ENCODE data around the gene RPH3AL.
"Not testable (repeated sequence)": the region's sequence is repeated elsewhere in the genome, so short reads cannot be mapped to it uniquely, and the experiment has no call there.

Gene RPH3AL

GRCh38 chr17:248337-249235 is 104.0 kb downstream of the RPH3AL start:
- FAIRE-seq (no peak), DNase-seq (ENCODE audit: insufficient read length, low spot score) (no peak)

DNA sequence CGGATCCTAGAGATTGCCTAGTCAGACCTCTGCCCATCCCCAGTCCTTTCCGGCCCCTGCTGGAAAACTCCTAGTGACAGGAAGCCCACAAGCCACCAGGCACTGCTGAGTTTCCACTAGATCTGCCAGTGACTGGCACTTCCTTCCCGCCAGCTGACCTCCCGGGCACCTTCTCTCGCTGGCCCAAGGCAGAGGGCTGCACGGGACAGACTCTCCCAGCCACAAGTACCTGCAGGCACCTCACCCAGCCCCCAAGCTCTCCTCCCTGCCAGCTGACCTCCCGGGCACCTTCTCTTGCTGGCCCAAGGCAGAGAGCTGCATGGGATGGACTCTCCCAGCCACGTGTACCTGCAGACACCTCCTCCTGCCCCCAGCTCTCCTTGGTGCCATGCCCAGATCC is 104.8 kb downstream of the RPH3AL start:
- DNase-seq (ENCODE audit: insufficient read length, low spot score) (no peak), FAIRE-seq (no peak)

DNA sequence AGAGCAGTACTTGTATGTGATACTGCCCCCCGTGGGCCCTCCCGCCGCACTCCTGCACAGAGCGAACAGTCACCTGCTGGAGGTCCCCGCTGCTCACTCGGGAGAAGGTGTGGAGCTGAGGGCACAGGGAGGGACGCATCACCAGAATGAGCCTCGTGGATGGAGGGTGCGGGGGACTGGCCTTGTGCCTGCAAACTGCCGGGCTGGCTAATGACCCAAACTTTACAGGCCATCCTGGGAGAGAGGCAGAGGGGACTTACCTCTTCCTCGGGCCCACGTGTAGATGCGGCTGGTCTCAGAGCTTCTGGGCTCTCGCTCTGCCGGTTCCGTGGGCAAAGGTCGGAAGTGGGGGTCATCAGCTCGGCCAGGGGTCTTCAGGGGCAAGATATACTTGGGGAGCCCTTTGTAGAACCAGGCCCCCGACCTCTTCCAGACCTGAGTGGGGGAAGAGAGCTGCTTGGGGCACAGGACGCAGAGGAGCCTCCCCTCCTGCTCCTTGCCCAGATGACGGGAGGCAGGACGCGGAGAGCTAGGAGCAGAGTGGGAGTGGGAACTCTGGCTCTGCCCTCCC is 105.7 kb downstream of the RPH3AL start:
- no peak for FAIRE-seq
- DNase-seq (ENCODE audit: insufficient read length, low spot score): no peak

DNA sequence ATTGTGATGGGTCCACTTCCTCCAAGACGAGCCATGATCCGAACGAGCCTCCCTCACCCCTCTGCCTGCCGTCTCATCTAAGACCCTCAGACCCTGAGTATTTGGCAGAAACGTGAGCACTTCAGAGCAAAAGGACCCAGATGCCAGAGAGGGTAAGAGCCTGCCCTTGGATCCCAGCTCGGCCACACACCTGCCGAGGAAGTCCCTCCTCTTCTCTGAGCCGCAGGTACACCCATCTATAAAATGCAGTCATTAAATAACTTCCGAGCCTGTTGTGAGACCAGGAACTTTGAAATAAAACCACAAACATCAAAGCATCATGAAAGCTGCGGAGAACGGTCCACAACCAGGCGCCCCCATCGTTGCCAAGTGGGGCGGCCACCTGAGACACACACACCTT is 106.4 kb downstream of the RPH3AL start:
- DNase-seq (ENCODE audit: insufficient read length, low spot score): no peak
- FAIRE-seq: no peak

GRCh38 chr17:245611-246010 is 107.0 kb downstream of the RPH3AL start:
- DNase-seq (ENCODE audit: insufficient read length, low spot score) (no peak), FAIRE-seq (no peak)

GRCh38 chr17:245020-245419 is 107.6 kb downstream of the RPH3AL start:
- no peak for DNase-seq (ENCODE audit: insufficient read length, low spot score)
- peak; percentile 99 for FAIRE-seq

DNA sequence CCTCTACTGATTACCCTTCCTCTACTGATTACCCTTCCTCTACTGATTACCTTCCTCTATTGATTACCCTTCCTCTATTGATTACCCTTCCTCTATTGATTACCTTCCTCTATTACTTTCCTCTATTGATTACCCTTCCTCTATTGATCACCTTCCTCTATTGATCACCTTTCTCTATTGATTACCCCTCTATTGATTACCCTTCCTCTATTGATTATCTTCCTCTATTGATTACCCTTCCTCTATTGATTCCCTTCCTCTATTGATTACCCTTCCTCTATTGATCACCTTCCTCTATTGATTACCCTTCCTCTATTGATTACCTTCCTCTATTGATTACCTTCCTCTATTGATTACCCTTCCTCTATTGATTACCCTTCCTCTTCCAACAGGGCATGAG is 108.7 kb downstream of the RPH3AL start:
- not testable (repeated sequence) for DNase-seq (ENCODE audit: insufficient read length, low spot score); FAIRE-seq

DNA sequence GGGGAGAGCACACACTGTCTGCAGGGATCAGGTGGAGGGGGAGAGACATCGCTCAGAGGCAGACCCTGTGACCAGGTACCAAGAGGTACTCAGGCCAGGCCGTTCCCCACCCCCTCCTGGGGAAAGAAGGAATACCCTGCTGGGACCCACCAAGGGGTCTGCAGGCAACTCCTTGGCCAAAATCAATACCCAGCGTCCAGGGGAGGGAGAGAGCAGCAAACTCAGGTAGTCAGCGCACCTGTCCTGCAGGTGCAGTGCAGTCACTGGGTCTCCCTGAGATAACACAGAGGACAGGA is 113.7 kb downstream of the RPH3AL start:
- no peak for FAIRE-seq
- no peak for DNase-seq (ENCODE audit: insufficient read length, low spot score)

DNA sequence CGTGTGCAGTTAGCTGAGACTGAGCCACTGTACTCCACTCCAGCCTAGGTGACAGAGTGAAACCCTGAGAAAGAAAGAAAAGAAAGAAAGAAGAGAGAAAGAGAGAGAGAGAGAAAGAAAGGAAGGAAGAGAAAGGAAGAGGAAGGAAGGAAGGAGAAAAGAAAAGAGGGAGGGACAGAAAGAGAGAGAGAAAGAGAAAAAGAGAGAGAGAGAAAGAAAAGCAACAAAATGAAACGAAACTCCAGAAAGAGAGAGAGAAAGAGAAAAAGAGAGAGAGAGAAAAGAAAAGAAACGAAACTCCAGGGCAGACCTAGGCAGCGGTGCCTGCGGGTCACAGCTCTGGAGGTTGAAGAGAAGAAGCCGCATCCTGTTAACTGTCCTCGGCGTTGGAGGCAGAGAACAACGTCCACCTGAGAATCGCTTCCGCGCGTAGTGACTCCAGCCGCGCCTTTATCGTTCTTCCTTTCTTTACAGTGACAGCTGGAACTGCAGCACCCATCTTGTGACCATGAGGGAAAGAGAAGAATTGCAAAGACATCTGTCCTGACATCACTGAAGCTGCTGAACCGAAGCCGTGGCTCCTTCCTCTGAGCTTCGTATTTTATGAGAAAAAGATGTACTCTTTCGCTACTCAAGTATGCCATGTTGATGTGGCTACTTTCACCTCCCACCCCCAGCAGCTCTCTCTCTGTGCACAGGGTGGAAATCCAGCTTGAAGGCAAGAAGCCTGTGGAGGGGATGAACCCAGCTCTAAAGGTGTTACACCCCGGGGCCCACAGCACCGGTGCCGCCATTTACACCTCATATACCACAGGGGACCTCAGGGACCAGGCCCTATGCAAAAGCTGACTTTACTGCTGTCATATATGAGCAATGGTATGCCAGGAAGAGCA is 114.3 kb downstream of the RPH3AL start:
- FAIRE-seq (no peak), DNase-seq (ENCODE audit: insufficient read length, low spot score) (no peak)

DNA sequence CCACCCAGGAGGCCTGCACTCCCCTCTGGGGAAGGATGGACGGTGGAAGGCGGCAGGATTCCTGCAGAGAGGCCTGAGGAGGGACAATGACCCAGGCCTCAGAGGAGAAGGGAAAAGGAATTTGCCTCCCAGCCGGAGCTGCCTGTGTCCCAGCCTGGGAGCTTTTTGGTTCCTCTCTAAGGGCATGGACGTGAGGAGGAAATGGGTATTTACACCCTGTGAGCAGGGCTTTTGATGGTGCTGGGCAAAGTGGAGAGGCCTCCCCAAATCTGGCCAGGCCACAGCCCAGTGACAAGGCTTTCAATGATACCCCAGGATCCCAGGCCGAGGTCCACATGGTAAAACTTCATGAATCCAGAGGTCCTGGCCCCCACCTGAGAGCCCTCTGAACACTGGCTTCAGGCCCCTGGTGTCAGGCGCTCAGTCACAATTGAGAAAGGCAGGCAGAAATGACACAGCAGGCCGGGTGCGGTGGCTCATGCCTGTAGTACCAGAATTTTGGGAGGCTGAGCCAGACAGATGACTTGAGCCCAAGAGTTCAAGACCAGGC is 115.1 kb downstream of the RPH3AL start:
- no peak for DNase-seq (ENCODE audit: insufficient read length, low spot score)
- no peak for FAIRE-seq

- FAIRE-seq (no peak), DNase-seq (ENCODE audit: insufficient read length, low spot score) (no peak)
These were observed 115.8 kb downstream of the RPH3AL start for GRCh38 chr17:236641-237405.

DNA sequence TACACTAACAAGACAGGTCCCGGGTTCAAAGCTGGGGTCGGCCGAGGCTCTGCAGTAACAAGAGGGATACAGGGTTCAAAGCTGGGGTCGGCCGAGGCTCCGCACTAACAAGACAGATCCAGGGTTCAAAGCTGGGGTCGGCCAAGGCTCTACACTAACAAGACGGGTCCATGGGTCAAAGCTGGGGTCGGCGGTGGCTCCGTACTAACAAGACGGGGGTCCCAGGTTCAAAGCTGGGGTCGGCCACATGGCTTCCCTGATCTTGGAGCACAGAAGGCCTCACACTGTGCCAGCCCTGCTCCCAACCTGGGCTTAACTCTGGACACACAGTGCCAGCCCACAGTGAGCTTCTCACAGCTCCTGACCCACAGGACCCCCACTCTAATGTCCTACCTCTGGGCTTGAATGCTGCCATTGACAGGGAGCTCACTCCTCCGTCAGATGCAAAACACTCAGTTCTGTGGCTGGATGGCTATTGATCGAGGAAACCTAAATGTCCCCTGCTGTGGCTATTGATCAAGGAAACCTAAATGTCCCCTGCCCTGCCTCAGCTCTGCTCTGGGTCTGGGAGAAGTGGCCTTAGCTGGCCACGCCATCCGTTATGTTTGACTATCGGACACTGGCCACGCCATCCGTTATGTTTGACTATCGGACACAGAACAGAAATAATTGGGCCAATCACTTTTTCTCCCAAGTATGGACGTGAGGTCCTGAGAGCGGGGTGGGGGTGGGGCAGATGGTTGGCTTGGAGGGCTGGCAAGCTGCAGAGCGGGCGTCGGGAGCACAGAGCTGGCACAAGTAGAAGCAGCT is 116.6 kb downstream of the RPH3AL start:
- FAIRE-seq (no peak), DNase-seq (ENCODE audit: insufficient read length, low spot score) (no peak)

GRCh38 chr17:234994-235830 is 117.4 kb downstream of the RPH3AL start:
- FAIRE-seq: not testable (repeated sequence)

GRCh38 chr17:234163-234993 is 118.2 kb downstream of the RPH3AL start:
- FAIRE-seq; DNase-seq (ENCODE audit: insufficient read length, low spot score): not testable (repeated sequence)

More at GRCh38 chr17:234994-235830, 117.4 kb downstream of the RPH3AL start:
- DNase-seq (ENCODE audit: insufficient read length, low spot score): not testable (repeated sequence)

DNA sequence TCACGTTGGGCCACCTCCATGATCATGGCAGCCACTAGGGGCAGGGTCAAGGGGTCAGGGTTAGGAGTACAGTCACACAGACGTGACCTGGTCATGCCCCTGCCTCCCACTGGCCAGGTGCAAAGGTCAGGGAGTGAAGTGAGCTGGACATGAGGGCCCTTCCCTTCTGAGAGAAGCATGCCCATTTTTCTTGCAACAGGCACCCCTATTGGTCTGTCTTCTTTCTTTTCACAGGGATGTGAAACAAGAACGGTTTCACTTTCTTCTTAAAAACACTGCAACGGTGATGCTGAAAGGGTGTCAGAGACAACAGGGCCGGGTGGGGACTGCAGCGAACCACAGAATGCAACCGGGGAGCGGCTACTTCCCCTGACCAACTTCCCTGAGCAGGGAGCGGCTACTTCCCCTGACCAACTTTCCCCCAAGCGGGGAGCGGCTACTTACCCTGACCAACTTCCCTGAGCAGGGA is 119.1 kb downstream of the RPH3AL start:
- no peak for DNase-seq (ENCODE audit: insufficient read length, low spot score)
- FAIRE-seq: no peak

DNA sequence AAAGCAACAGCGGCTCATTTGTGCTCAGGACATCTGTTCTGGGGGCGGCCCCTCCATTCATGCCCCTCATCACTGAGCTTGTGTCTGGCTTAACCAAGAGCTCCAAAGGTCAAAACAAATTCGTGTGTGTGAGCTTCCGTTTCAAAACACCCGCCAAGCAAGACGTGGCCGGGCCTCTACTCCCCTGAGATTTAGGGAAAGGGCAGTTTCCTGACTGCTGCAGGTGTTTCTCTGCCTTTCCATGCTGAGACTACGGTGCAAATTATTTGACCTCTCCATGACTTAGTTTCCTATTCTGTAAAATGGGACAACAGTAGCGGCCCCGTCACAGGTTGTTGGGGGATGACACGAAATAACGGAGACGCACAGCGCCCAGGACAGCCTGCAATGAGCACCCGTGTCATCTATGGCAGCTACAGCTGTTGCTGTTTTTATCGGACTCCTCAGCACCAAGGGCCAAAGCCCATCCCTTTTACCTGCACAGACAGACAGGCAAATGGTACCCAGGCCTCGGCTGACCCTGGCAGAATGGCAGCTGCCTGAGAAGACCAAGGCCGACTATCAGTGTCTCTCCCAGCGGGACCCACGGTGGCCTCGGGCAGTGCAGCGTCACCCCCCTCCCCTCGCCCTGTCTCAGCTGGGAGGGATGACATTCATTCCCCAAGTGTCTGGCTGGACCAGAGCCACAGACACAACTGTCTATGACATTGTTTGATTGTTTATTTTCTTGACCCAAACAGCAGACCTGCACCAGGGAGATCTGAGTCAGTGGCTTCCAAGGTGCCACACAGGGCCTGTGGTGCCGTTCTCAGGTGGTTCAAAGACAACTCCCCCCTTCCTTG is 120.4 kb downstream of the RPH3AL start:
- FAIRE-seq (no peak), DNase-seq (ENCODE audit: insufficient read length, low spot score) (no peak)

Data from HTR-8/SVneo (cell line).